ENCODE results near the gene ICA1L.
A peak's percentile ranks its signal among the peaks of the same experiment; 100 is the strongest.
"Not testable (repeated sequence)": the region's sequence is repeated elsewhere in the genome, so short reads cannot be mapped to it uniquely, and the experiment has no call there.

The ICA1L gene

GRCh38 chr2:202877699-202878098 lies 6.1 kb upstream of the ICA1L start:
- TF ChIP-seq ZNF274 (IDR thresholded peaks at IDR 0.05; ENCODE audit: low read depth, low read length) = no peak
- H3K4me3 ChIP-seq (ENCODE audit: low read length) = no peak overlapping the region

- peak overlapping the region; percentile 81 for H3K4me3 ChIP-seq (ENCODE audit: low read length)
- TF ChIP-seq ZNF274 (IDR thresholded peaks at IDR 0.05; ENCODE audit: low read depth, low read length) = no peak
Observed at GRCh38 chr2:202870431-202871299, 901 bp downstream of the ICA1L start.

GRCh38 chr2:202861987-202862386 lies 9.6 kb downstream of the ICA1L start:
- no peak for TF ChIP-seq ZNF274 (IDR thresholded peaks at IDR 0.05; ENCODE audit: low read depth, low read length)
- H3K4me3 ChIP-seq (ENCODE audit: low read length) = no peak overlapping the region

DNA sequence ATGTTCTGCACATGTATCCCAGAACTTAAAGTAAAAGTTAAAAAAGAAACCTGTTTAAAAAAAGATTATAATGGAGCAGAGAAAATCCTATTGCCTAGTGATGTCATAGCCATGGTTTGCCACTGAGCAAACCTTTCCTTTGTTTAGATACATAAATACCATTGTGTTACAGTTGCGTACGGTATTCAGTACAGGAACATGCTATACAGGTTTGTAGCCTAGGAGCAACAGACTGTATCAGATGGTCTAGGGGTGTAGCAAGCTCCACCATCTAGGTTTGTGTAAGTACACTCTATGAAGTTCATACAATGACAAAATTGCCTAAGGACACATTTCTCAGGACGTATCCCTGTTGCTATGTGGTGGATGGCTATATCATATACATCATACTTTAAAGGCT lies 13.0 kb downstream of the ICA1L start:
- TF ChIP-seq ZNF274 (IDR thresholded peaks at IDR 0.05; ENCODE audit: low read depth, low read length) = no peak
- H3K4me3 ChIP-seq (ENCODE audit: low read length) = no peak overlapping the region

GRCh38 chr2:202849343-202849742 lies 22.2 kb downstream of the ICA1L start:
- not testable (repeated sequence) for H3K4me3 ChIP-seq (ENCODE audit: low read length)

DNA sequence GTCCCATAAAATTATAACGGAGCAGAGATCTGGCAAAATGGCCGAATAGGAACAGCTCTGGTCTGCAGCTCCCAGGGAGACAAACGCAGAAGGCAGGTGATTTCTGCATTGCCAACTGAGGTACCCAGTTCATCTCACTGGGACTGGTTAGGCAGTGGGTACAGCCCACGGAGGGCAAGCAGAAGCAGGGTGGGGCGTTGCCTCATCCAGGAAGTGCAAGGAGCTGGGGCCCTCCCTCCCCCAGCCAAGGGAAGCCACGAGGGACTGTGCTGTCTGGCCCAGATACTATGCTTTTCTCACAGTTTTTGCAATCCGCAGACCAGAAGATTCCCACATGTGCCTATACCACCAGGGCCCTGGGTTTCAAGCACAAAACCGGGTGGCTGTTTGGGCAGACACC lies 22.8 kb downstream of the ICA1L start:
- TF ChIP-seq ZNF274 (IDR thresholded peaks at IDR 0.05; ENCODE audit: low read depth, low read length) = no peak
- H3K4me3 ChIP-seq (ENCODE audit: low read length) = no peak overlapping the region

DNA sequence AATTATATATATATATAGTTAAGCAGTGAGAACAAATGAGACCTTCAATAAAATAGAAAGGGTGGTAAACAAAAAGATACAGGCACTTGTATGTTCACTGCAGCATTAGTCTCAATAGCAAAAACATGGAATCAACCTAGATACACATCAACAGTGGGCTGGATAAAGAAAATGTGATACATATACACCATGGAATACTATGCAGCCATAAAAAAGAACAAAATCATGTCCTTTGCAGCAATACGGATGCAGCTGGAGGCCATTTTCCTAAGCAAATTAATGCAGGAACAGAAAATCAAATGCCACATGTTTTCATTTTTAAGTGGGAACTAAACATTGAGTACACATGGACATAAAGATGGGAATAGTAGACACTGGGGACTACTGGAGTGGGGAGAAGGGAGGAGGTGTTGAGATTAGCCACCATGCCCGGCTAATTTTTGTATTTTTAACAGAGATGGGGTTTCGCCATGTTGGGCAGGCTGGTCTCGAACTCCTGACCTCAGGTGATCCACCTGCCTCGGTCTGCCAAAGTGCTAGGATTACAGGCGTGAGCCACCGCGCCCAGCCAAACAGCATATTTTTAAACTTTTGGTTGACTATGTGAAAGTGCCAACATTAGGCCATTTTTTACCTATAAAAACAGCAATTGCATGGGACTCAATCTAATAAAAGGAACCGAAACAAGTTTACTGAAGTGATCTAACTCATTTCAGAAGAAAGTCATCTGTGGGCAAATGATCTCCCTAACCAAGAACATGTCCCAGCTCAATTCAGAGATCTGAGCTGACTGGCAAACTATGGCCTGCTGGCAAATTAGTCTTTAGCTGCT lies 23.7 kb downstream of the ICA1L start:
- H3K4me3 ChIP-seq (ENCODE audit: low read length) = no peak overlapping the region

GRCh38 chr2:202844656-202845055 lies 26.9 kb downstream of the ICA1L start:
- H3K4me3 ChIP-seq (ENCODE audit: low read length) = no peak overlapping the region
- no peak for TF ChIP-seq ZNF274 (IDR thresholded peaks at IDR 0.05; ENCODE audit: low read depth, low read length)

More for the DNA sequence above, 23.7 kb downstream of the ICA1L start:
- TF ChIP-seq ZNF274 (IDR thresholded peaks at IDR 0.05; ENCODE audit: low read depth, low read length) = no peak

- no peak for TF ChIP-seq ZNF274 (IDR thresholded peaks at IDR 0.05; ENCODE audit: low read depth, low read length)
- H3K4me3 ChIP-seq (ENCODE audit: low read length) = no peak overlapping the region
Observed at GRCh38 chr2:202842690-202843089, 28.9 kb downstream of the ICA1L start.

DNA sequence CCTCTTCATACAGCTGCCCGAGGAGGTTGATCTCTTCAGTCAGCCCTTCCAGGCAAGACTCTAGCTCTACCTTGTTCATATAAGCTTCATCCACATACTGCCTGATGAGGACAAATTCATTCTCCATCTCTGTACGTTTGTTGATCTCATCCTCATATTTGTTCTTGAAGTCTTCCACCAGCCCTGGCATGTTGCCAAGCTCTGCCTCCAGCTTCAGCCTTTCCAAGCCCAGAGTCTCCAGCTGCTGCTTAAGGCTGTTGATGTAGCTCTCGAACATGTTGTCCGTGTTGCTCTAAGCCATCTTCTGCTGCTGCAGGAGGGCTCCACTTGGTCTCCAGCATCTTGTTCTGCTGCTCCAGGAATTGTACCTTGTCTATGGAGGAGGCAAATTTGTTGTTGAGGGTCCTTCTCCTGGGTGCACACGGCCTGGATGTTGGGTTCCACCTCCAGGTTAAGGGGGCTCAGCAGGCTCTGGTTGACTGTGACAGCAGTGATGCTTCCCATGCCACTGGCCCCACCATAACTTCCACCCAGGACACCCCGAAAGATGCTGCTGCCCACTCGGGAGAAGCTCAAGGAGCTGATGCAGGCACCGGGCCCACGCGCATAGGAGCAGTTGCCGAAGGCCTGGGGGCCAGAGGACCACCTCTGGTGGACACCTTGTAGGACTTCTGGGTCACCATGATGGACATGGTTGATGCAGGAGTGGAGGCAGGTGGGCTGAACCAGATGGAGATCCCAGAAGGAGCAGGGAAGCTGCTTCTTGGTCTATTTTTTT lies 30.3 kb downstream of the ICA1L start:
- no peak overlapping the region for H3K4me3 ChIP-seq (ENCODE audit: low read length)
- TF ChIP-seq ZNF274 (IDR thresholded peaks at IDR 0.05; ENCODE audit: low read depth, low read length) = no peak

DNA sequence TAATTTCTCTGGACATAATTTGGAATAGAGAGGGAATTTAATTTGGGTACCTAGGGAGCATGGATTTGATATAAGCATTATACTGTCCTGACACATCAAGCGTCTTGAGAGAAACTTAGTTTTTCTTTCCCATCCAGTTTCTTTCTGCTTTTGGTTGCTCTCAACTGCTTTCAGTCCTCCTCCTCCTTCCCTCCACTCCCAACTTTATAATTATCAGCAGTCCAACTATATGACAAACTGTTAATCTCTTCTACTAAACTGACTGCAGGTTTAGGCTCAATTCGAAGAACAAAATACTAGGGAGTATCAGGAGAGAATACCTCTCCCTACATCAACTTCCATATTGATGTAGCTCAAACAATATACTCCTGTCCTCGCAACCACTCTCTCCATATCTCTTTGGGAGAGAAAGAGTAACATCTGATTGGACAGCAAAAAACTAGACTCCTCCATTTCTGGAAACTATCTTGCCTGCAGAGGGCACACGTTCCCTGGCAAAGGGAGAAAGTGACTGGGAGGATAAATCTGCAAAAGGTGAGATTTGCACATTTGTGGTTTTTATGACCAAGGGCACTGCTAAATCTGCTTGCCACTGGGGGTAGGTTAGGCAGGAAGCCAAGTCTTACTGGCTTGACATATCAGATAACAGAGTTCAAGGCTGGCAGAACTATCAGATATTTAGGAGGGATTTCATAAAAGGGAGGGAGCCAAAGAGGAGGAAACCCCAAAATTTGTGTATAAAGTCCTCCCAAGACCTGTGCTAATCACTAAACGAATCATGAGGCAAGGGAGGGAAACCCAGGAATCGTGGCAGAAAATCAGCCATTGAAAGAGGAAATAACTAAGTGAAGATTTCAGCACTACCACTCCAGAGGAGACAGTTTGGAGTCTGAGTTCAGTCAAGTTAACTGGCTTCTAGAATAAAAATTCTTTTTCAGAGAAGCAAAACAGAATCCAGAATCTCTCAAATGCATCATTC lies 40.0 kb downstream of the ICA1L start:
- H3K4me3 ChIP-seq (ENCODE audit: low read length) = no peak overlapping the region
- no peak for TF ChIP-seq ZNF274 (IDR thresholded peaks at IDR 0.05; ENCODE audit: low read depth, low read length)

DNA sequence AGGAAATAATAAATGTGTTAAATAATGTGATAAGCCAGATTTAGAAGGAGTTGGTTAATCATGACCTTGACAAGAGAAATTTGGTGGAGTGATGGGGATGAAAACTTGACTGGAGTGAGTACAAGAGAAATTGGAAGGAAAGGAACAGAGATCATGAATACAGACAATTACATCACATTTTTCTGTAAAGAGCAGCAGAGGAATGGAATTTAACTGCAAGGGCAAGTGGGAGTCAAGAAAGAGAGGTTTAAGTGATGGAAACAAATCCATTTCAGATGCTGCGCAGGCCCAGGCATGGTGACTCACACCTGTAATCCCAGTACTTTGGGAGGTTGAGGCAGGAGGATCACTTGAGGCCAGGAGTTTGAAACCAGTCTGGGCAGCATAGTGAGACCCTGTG lies 46.7 kb downstream of the ICA1L start:
- no peak for TF ChIP-seq ZNF274 (IDR thresholded peaks at IDR 0.05; ENCODE audit: low read depth, low read length)
- H3K4me3 ChIP-seq (ENCODE audit: low read length) = no peak overlapping the region

GRCh38 chr2:202822411-202822810 lies 49.2 kb downstream of the ICA1L start:
- H3K4me3 ChIP-seq (ENCODE audit: low read length) = no peak overlapping the region
- no peak for TF ChIP-seq ZNF274 (IDR thresholded peaks at IDR 0.05; ENCODE audit: low read depth, low read length)

All from GM08714 (cell line).